DMS 273 treated with DMSO at 0.1 percent for 48 hours (cell line): ENCODE measurements around the gene ZPLD1.
A peak's percentile ranks its signal among the peaks of the same experiment; 100 is the strongest.

ENCODE experiments used
- DNase-seq: peaks from one replicate; lab custom pipeline; 2025; lab: John Stamatoyannopoulos, UW

Gene ZPLD1

DNA sequence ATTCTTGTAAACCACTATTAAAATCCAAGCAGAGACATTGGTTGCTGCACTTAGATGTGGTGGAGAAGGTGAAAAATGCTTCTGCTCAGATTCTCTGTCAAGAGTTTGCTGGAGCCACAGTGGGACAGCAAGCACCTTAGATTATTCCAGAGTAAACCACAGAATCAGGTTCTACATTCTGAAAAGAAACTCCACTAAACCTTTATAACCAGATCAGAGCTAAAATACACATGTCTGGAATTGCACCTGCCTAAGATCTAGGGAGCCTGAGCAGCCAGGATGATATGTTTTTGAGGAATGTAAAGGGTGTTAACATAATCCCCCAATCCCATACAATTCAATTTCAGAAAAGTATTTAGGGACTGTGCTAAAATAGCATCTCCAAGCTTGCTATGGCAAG lies at the start of gene ZPLD1:
TSS of gene ZPLD1 (plus strand) at position 301 of the 400 bp plus-strand sequence. CDS start 3,473 bp downstream, outside the sequence.
- no peak for DNase-seq

DNA sequence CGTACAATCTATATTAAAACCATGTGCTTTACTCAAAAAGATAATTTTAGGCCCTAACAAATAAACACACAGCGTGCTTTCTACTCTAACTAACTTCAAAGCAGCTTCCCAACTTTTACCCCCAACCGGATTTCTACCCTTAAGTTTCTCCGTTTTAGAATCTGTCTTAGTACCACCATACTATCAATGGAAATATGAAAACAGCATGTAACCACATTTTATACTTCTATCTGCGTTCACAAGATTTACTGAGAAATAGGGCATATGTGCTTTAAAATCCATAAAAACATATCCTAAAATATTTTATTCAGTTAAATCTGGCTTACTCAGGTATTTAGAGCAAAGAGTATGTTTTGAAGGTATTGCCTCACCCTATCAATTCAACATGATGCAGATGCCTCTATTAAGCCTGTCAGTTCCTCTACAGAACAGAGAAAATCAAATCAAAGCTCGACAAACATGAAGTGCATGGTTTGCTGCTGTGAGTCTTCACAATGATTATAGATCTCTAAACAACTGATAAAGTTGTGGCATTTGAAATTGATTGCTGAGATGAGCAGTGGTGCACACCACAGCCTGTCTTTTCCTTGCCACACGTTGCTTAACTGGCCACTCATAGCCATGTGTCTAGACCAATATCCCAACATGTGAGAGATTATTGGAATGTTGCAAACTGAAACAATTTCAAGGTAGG lies 44.5 kb upstream of the ZPLD1 start:
- no peak for DNase-seq

- no peak for DNase-seq
These were observed 43.9 kb upstream of the ZPLD1 start for GRCh38 chr3:102390916-102391315.

DNA sequence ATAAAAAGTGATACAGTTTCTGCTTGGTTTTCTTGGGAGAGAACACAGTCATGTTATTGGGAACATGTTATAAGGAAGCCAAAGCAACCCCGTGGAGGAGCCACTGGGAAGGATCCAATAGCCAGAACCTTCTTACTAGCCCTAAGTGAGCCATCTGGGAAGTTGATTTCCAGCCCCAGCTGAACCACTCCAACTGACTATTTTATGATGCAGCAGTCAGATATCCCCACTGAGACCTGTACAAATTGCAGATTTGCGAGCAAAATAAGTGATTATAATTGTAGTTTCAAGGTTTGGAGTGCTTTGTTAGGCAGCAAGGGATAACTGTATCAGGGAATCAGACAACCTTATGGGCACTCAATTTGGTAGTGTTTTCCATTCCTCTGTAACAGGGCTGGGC lies 43.3 kb upstream of the ZPLD1 start:
- DNase-seq, result no peak

DNA sequence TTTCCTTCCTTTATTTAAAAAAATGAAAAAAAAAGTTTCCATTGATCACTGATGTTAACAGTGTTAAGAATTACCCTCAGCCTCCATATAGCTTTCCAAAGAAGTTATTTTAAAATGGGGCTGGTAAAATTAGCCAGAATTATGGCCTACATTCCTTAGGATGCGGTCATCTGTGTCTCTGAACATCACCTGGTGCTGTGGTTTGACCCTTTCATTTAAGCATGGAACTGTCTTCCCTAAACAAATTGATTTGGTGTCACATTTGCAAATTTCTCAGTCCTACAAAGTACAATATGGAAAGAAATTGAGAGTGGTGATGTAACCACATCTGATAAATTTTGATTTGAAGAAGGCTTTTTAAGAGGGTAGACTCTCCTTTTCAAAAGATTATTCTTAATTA lies 40.3 kb upstream of the ZPLD1 start:
- DNase-seq, result no peak

DNA sequence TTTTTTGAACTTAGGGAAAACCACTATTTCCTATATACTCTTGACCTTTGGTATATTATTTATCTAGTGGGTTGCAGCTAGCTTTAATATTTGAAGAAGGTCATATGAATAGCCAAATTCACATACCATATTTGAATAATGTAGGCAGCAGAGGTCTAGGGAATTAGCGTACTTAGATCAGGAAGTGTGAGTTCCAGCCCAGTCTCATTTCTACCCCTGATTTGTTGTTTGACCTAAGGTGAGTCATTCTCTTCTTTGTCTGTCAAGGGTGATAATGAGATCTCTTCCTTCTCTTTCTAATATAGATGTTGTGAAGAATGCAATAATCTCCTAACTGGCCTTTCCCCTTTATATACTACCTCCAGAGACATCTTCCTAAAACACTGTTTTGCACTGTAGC lies 36.6 kb upstream of the ZPLD1 start:
- DNase-seq, result no peak

- no peak for DNase-seq
These were observed 36.1 kb upstream of the ZPLD1 start for GRCh38 chr3:102398666-102399065.

- no peak for DNase-seq
These were observed 34.7 kb upstream of the ZPLD1 start for GRCh38 chr3:102400142-102400541.

DNA sequence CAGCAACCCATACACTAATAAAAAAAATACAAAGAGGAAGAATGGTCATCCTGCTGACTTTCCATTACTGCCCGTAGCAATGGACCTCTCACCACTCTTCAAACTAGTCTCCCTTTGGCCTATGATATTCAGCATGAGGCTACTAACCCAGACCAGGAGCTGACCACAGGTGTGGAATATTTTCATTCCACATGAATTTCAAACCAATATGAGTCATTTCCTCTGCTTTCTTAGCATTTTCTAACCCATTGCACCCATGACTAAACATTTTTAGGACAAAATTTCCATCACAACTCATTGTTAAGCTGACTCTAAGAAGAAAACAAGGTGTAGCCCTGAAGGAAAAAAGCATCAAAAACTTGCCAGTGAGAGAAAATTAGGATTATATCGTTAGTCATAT lies 34.0 kb upstream of the ZPLD1 start:
- no peak for DNase-seq

- DNase-seq, result no peak
These were observed 24.2 kb upstream of the ZPLD1 start for GRCh38 chr3:102410616-102411015.

DNA sequence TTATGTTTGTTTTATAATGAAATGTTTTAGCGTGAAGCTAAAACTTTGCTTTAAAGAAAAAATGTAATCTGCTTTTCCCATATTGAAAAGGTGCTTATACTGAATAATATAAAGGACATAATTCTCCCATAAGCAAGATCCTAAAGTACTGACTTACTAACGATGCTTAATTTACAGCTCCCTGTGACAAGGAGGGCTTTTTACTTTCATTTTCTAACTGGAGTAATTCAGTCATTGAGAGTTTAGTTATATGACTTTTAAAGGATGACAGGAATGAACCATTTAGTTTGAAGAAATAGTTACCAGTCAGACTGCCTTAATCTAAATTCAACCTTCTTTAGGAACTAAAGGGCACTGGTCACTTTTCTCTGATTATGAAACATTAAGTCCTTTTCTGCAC lies 19.3 kb upstream of the ZPLD1 start:
- DNase-seq, result no peak

DNA sequence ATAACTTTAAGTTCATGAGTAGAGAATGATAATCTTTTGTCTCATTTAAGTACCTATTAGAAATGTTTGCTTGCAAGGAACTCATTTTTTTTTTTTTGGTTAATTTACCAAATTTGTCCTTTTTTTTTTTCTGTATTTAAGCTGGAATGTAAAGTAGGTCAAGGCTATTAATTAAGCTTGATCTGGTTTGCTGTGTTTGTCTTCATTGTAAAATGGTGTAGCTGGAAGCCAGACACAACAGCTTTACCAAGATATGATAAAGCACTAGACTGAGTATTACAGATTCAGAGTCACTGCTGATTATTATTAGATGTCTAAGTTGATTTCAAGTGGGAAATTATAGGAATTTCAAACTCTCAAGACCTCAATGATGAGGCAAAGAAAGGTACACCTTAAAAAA lies 15.0 kb upstream of the ZPLD1 start:
- no peak for DNase-seq

- no peak for DNase-seq
These were observed 7.0 kb downstream of the ZPLD1 start for GRCh38 chr3:102441832-102442231.

DNA sequence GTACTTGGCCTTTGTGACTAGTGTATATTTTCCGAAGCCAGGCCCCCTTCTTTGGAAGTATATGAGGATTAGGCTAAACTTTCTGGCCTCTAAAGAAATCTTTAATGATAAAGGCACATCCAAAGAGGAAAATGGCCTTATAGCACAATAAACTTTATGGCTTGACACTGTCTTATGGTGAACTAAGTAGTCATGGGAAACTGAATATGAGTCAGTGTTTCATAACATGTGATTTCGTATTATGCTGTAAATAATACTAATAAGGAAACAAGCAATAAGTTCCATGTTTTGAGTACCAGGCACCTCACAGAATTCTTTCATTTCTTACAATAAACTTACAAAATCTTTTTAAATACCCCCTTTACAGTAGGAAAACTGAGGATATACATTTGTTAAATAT lies 8.2 kb downstream of the ZPLD1 start:
- DNase-seq, result no peak

DNA sequence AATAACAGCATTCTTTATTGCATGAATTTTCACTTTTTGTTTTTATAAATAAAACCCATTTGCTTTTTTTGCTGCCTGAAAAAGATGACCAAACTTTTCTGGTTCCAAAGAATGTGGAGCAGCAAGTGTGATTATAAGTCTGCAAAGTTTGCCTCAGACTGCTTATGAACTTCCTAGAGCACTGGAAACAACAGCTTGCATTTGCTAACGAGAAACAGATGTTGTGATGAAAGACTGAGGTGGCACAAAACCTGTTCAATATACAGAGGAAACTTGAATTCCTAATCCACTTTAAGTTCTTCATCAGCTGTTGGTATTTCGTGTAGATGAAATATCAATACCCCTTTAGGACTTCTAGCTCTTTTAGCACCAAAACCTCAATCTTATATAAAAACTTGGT lies 9.3 kb downstream of the ZPLD1 start:
- peak; percentile 75 for DNase-seq

- DNase-seq, result no peak
These were observed 12.5 kb downstream of the ZPLD1 start for GRCh38 chr3:102447272-102447671.

- no peak for DNase-seq
These were observed 14.5 kb downstream of the ZPLD1 start for GRCh38 chr3:102449341-102449740.

- DNase-seq, result no peak
These were observed 15.1 kb downstream of the ZPLD1 start for GRCh38 chr3:102449930-102450329.

DNA sequence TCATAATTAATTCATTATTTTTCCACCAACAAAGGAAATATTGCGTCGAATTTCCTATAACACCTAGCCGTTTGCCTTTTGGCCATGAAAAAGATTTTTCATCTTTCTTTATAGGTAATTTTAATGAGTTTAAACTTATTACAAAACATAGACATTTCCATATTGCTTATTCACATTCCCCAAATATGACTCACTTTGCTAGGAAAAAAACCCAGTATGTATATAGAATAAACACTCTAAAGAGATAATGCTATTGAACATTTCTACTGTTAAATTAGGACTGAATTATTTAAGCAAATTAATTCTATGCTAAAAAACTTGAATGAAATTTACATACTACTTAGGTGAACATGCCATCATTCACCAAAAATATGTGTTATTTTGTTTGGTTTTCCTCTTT lies 16.2 kb downstream of the ZPLD1 start:
- no peak for DNase-seq

GRCh38 chr3:102451543-102451942 lies 16.7 kb downstream of the ZPLD1 start:
- no peak for DNase-seq

DNA sequence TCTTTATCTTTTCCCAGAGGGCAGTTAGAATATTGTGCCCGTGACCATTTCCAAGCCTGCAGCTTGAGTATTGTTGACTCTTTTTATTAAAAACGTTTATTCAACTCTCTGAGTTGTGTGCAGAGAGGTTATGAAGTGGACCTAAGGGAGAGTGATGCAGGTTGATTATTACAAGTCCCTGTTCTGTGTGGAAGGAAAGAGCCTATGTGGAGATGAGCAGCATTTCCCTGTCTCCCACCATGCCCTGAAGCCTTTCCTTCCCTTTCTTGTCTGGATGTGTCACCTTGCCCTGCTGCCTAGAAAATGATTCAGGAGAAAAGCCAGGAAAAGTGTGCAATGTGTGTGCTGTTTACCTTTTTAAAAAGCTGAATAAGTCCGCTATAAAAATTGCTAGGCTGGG lies 19.4 kb downstream of the ZPLD1 start:
- no peak for DNase-seq

GRCh38 chr3:102457644-102458043 lies 22.8 kb downstream of the ZPLD1 start:
- no peak for DNase-seq

DNA sequence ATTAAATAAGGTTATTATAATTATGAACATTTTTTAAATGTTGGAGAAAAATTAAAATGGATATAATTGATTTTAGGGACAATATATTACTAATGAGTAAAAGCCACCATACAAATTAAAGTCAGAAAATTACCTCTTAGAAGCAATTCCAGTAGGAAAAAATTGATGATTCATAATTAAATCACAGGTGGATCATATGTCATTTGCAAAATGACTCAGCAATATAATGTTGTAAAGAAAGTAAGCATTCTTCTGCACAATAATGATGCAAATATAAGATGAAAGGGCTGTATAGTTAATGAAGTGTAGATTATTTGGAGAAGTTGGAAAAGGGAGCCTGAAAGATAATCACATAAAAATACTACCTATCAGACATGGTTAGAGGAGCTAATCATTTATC lies 25.8 kb downstream of the ZPLD1 start:
- no peak for DNase-seq

- DNase-seq, result no peak
These were observed 29.4 kb downstream of the ZPLD1 start for GRCh38 chr3:102464261-102464660.

- DNase-seq, result peak; percentile 34
These were observed 31.2 kb downstream of the ZPLD1 start for GRCh38 chr3:102466001-102466400.
